Neural cell (in vitro differentiated cells): Measurements from ENCODE around the gene APMAP. TPM values are rescaled to one million over a fixed set of nuclear protein-coding genes. Genes with fewer than 3 reads are reported as not detected.

Experiments
- H2AFZ ChIP-seq: fragments of 200-600, 300-800 bp; sonication (generic), shearing (Covaris generic); 2 replicates; pipeline ENCODE4 v1.6.0; 2014; ENCODE audit warnings: low read depth, mild to moderate bottlenecking, antibody characterized with exemption, low read length, moderate library complexity
- H3F3A ChIP-seq: fragments of 200-600 bp; shearing (Covaris generic); 2 replicates; pipeline ENCODE4 v1.6.1; 2016; ENCODE audit warnings: mild to moderate bottlenecking, moderate library complexity, mixed read lengths, antibody characterized with exemption, low read length; ENCODE audit not compliant: insufficient read depth, poor library complexity, severe bottlenecking
- H3K27ac ChIP-seq: fragments of 200-600, 300-800 bp; sonication (generic), shearing (Covaris generic); 2 replicates; pipeline ENCODE4 v1.5.1; 2014; ENCODE audit warnings: mild to moderate bottlenecking, low read length, moderate library complexity
- H3K27me3 ChIP-seq: fragments of 300-800, 200-600 bp; sonication (generic), shearing (Covaris generic); 2 replicates; pipeline ENCODE4 v1.6.0; 2014; ENCODE audit warnings: mild to moderate bottlenecking, low read depth, low read length, moderate library complexity; ENCODE audit not compliant: insufficient read depth
- H3K36me3 ChIP-seq: fragments of 300-800, 200-600 bp; sonication (generic), shearing (Covaris generic); 2 replicates; pipeline ENCODE4 v1.5.1; 2014; ENCODE audit warnings: mild to moderate bottlenecking, antibody characterized with exemption, low read length, moderate library complexity; ENCODE audit not compliant: insufficient read depth
- H3K4me2 ChIP-seq: fragments of 300-800, 200-600 bp; sonication (generic), shearing (Covaris generic); 2 replicates; pipeline ENCODE4 v1.6.0; 2014; ENCODE audit warnings: mild to moderate bottlenecking, low read length
- H3K4me3 ChIP-seq: fragments of 300-800, 200-600 bp; sonication (generic), shearing (Covaris generic); 2 replicates; pipeline ENCODE4 v1.5.1; 2014; ENCODE audit warnings: mild to moderate bottlenecking, low read length, moderate library complexity
- H3K79me2 ChIP-seq: fragments of 200-600 bp; shearing (Covaris generic); replicated peaks from 2 replicates; pipeline ENCODE4 v1.6.0; 2014; ENCODE audit warnings: mild to moderate bottlenecking, low read length, moderate library complexity; ENCODE audit not compliant: insufficient read depth
- H3K9ac ChIP-seq: fragments of 300-800, 200-600 bp; sonication (generic), shearing (Covaris generic); 2 replicates; pipeline ENCODE4 v1.6.1; 2016; ENCODE audit warnings: mild to moderate bottlenecking, low read length, mixed read lengths
- H3K9me2 ChIP-seq: fragments of 200-600 bp; shearing (Covaris generic); 2 replicates; pipeline ENCODE4 v1.6.1; 2016; ENCODE audit warnings: mild to moderate bottlenecking, low read length, mixed read lengths; ENCODE audit not compliant: insufficient read depth
- H3K9me3 ChIP-seq: fragments of 200-600, 300-800 bp; sonication (generic), shearing (Covaris generic); 2 replicates; pipeline ENCODE4 v1.6.1; 2016; ENCODE audit warnings: mild to moderate bottlenecking, mixed run types, low read length, moderate library complexity, mixed read lengths
- H4K20me1 ChIP-seq: fragments of 200-600 bp; shearing (Covaris generic); 2 replicates; pipeline ENCODE4 v1.6.1; 2016; ENCODE audit warnings: mild to moderate bottlenecking, mixed run types; ENCODE audit not compliant: insufficient read depth
- EP300 ChIP-seq: fragments of 450-650 bp; conservative IDR thresholded peaks from 2 replicates; pipeline ENCODE4 v1.6.1; 2014; ENCODE audit warnings: antibody characterized with exemption, mild to moderate bottlenecking, moderate library complexity; ENCODE audit not compliant: poor library complexity, severe bottlenecking
- EZH2 ChIP-seq: fragments of 200-600, 300-800 bp; shearing (Covaris generic), sonication (generic); IDR thresholded peaks from 2 replicates; pipeline ENCODE4 v1.6.1; 2014; ENCODE audit warnings: antibody characterized with exemption, low read length, borderline replicate concordance, mild to moderate bottlenecking; ENCODE audit not compliant: insufficient read depth, poor library complexity, severe bottlenecking
- MXI1 ChIP-seq: fragments of 450-650 bp; conservative IDR thresholded peaks from 2 replicates; pipeline ENCODE4 v1.6.1; 2014; ENCODE audit warnings: antibody characterized with exemption, mild to moderate bottlenecking; ENCODE audit not compliant: poor library complexity, severe bottlenecking
- POLR2AphosphoS5 ChIP-seq: IDR thresholded peaks from 2 replicates; pipeline ENCODE4 v1.6.1; 2012
- RAD21 ChIP-seq: fragments of 450-650 bp; conservative IDR thresholded peaks from 2 replicates; pipeline ENCODE4 v1.6.1; 2014; ENCODE audit warnings: antibody characterized with exemption, mild to moderate bottlenecking, moderate library complexity
- SMC3 ChIP-seq: fragments of 450-650 bp; conservative IDR thresholded peaks from 2 replicates; pipeline ENCODE4 v1.6.1; 2014; ENCODE audit warnings: antibody characterized with exemption, mild to moderate bottlenecking, moderate library complexity; ENCODE audit not compliant: poor library complexity
- TAF1 ChIP-seq: IDR thresholded peaks from 2 replicates; pipeline ENCODE4 v1.6.1; 2012; ENCODE audit warnings: low read depth
- polyA plus RNA-seq: library from polyadenylated mRNA; depleted of rRNA; stranded (reverse); fragments of >200 nt; gene quantifications from 2 replicates; pipeline ENCODE4 v1.2.3, GENCODE V29; 2014
- TF ChIP-seq, protein P1 (sequence below): IDR thresholded peaks from 2 replicates; pipeline ENCODE4 v1.6.1; 2012; ENCODE audit warnings: borderline replicate concordance
- TF ChIP-seq, protein P2 (sequence below): fragments of 450-650 bp; IDR thresholded peaks from 2 replicates; pipeline ENCODE4 v1.5.1; 2014; ENCODE audit warnings: antibody characterized with exemption, mild to moderate bottlenecking, moderate library complexity; ENCODE audit not compliant: poor library complexity, severe bottlenecking

The APMAP gene
- polyA plus RNA-seq, 1 donor from 2014 or later = 140 TPM

DNA sequence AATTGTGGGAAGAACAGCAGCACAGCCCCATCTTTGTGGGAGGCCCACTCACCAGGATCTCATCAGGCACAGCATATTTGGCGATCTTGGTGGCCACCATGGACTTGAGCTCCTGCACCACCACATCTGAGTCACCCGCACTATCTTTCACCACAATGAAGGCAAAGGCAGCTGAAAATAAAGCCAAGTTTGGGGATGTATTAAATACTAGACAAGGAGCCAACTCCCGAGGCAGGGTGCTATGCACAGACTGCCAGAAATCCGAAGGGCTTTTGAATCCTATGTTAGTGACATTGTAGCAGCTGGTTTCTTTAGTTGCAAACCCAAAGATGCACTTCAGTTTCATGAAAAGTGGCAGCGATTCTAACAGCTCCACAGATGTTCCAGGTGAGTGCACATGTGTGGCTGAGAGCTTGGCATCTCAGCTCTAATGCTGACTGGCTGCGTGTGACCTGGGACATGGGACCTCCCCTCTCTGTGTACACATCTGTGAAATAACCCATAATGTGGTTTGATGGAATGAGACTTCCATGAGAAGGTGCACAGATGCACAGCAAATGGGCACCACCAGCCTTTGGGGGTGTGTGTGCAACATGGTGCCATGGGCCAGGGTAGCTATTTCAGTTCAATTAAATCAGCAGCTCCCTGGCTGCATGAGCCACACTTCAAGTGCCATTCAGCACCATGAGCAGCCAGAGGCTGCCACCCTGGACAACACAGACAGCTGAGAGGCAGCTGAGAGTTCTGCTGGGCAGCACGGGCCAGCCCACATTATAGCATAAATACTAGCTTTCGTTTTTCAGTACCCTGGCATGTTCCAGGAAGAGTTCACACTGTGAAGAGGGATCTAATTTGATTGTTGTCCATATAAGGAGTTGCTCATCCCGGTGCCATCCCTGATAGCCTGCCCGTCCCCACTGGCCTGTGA lies 16.9 kb upstream of the APMAP start:
- no peaks in the 10 kb centered on the region for H3K27me3 ChIP-seq
- H3K27ac ChIP-seq = no peak overlapping the region
- TF ChIP-seq RAD21 = no peak
- no peak for TF ChIP-seq MXI1
- TF ChIP-seq TAF1 = no peak
- TF ChIP-seq POLR2AphosphoS5 = no peak
- TF ChIP-seq, protein P1, sequence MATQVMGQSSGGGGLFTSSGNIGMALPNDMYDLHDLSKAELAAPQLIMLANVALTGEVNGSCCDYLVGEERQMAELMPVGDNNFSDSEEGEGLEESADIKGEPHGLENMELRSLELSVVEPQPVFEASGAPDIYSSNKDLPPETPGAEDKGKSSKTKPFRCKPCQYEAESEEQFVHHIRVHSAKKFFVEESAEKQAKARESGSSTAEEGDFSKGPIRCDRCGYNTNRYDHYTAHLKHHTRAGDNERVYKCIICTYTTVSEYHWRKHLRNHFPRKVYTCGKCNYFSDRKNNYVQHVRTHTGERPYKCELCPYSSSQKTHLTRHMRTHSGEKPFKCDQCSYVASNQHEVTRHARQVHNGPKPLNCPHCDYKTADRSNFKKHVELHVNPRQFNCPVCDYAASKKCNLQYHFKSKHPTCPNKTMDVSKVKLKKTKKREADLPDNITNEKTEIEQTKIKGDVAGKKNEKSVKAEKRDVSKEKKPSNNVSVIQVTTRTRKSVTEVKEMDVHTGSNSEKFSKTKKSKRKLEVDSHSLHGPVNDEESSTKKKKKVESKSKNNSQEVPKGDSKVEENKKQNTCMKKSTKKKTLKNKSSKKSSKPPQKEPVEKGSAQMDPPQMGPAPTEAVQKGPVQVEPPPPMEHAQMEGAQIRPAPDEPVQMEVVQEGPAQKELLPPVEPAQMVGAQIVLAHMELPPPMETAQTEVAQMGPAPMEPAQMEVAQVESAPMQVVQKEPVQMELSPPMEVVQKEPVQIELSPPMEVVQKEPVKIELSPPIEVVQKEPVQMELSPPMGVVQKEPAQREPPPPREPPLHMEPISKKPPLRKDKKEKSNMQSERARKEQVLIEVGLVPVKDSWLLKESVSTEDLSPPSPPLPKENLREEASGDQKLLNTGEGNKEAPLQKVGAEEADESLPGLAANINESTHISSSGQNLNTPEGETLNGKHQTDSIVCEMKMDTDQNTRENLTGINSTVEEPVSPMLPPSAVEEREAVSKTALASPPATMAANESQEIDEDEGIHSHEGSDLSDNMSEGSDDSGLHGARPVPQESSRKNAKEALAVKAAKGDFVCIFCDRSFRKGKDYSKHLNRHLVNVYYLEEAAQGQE = no peak
- no peak for TF ChIP-seq SMC3
- TF ChIP-seq, protein P2, sequence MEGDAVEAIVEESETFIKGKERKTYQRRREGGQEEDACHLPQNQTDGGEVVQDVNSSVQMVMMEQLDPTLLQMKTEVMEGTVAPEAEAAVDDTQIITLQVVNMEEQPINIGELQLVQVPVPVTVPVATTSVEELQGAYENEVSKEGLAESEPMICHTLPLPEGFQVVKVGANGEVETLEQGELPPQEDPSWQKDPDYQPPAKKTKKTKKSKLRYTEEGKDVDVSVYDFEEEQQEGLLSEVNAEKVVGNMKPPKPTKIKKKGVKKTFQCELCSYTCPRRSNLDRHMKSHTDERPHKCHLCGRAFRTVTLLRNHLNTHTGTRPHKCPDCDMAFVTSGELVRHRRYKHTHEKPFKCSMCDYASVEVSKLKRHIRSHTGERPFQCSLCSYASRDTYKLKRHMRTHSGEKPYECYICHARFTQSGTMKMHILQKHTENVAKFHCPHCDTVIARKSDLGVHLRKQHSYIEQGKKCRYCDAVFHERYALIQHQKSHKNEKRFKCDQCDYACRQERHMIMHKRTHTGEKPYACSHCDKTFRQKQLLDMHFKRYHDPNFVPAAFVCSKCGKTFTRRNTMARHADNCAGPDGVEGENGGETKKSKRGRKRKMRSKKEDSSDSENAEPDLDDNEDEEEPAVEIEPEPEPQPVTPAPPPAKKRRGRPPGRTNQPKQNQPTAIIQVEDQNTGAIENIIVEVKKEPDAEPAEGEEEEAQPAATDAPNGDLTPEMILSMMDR = no peak
- no peak for TF ChIP-seq EP300
- no peak for TF ChIP-seq EZH2
- no peaks in the 10 kb centered on the region for H3K9me3 ChIP-seq
- H3K9me2 ChIP-seq = no peaks in the 10 kb centered on the region
- no peaks in the 10 kb centered on the region for H4K20me1 ChIP-seq
- H3K4me3 ChIP-seq = no peak overlapping the region
- H3K79me2 ChIP-seq = no peaks in the 10 kb centered on the region
- no peaks in the 10 kb centered on the region for H3F3A ChIP-seq
- no peak overlapping the region for H3K9ac ChIP-seq
- H2AFZ ChIP-seq = no peak overlapping the region
- no peak overlapping the region for H3K4me2 ChIP-seq
- H3K36me3 ChIP-seq = no peaks in the 10 kb centered on the region

DNA sequence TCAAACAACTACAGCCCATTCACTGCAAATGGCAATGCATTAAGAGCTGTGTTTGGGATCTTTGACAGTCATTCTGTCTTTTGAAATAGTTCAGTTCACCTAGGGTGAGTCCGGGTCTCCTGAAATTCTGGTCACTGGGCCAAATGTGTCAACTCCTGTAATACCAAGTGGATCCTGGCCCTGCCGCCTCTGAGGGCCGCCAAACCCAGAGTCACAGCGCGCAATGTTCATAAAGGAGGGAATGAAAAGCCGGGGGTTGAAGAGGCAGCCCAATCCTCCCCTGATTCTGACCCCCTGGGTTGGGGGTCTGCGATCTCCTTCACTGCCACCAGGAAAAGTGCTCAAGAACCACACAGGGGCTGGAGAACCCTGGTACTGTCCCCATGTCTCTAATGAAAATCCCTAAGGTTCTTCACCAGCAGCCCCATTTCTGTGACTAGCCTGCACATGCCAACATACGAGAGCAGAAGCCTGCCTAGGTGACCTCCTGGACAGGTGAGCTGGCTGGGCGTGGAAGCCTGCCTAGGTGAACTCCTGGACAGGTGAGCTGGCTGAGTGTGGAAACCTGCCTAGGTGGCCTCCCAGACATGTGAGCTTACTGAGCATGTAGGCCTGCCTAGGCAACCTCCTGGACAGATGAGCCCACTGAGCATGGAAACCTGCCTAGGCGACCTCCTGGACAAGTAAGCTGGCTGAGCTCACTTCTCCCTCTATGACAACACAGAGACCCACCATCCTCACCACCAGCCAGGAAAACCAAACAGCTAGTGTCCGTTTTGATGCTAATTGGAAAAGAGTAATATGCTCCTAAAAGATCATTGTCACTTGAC lies 16.1 kb upstream of the APMAP start:
- no peak overlapping the region for H3K4me2 ChIP-seq
- no peak overlapping the region for H3K9ac ChIP-seq
- no peaks in the 10 kb centered on the region for H3K9me3 ChIP-seq
- H3K27me3 ChIP-seq = no peaks in the 10 kb centered on the region
- H3K4me3 ChIP-seq = no peak overlapping the region
- H3K27ac ChIP-seq = no peak overlapping the region
- no peak overlapping the region for H2AFZ ChIP-seq
- H3K36me3 ChIP-seq = no peaks in the 10 kb centered on the region
- H3K9me2 ChIP-seq = no peaks in the 10 kb centered on the region
- H4K20me1 ChIP-seq = no peaks in the 10 kb centered on the region
- no peaks in the 10 kb centered on the region for H3F3A ChIP-seq
- no peaks in the 10 kb centered on the region for H3K79me2 ChIP-seq
- TF ChIP-seq TAF1 (no peak), MXI1 (no peak), SMC3 (no peak), RAD21 (no peak)
- TF ChIP-seq, protein P1 = no peak
- TF ChIP-seq, protein P2 = no peak
